Right renal cortex interstitium (tissue), 3 donors: ENCODE data around the gene CHN2. TPM values are rescaled to one million over a fixed set of nuclear protein-coding genes. Genes with fewer than 3 reads are reported as not detected.

Experiments
- DNase-seq, 3 donors: peaks; one replicate each; pipeline ENCODE4 v3.0.0-alpha.2; 2013; ENCODE audit warnings: low read depth in 3 of 3, low spot score in 2 of 3
- polyA plus RNA-seq, 3 donors: library from polyadenylated mRNA; unstranded; fragments of 120-200 nt; gene quantifications; one replicate each; pipeline ENCODE4 v1.2.1, GENCODE V29; 2013; ENCODE audit not compliant: insufficient read length in 3 of 3

CHN2 gene
- polyA plus RNA-seq, 3 donors: 14.3 to 20.8 (median 18.3) TPM

DNA sequence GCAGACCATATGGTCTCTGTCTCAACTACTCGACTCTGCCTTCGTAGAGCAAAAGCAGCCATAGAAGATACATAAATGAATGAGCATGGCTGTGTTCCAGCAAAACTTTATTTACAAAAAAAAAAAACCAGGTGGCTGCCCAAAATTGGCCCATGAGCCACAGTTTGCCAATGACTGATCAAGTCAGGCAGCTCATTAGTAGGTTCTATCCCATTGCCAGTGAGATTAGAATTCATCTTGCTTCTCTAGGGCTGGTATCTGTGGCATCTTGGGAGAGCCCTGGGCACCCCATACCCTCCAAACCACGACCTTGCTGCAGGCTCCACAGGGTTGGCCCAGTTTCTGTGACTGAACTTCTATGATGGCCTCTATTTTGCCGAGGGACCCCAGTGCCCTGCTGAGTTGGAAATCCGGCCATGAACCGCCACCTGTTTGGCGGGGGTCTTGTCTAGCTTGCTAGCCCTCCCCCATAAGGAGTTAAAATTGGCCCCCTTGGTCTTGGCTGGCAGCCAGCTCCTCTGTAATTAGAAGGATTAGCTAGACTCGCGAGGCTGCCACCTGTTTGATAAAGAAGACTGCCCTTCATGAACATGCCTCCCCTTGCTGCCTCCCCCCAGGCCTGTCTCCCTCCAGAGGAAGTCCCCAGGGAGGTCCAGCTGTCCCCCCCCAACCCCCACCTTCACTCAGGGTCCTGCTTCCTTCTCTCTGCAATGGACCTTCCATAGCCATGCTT, 83.9 kb downstream of the CHN2 start:
- no peak for DNase-seq

- no peak for DNase-seq
Measured at GRCh38 chr7:29281782-29282541, 87.4 kb downstream of the CHN2 start.

GRCh38 chr7:29282819-29283414, 88.3 kb downstream of the CHN2 start:
- DNase-seq: no peak

GRCh38 chr7:29284696-29285443, 90.3 kb downstream of the CHN2 start:
- no peak for DNase-seq

DNA sequence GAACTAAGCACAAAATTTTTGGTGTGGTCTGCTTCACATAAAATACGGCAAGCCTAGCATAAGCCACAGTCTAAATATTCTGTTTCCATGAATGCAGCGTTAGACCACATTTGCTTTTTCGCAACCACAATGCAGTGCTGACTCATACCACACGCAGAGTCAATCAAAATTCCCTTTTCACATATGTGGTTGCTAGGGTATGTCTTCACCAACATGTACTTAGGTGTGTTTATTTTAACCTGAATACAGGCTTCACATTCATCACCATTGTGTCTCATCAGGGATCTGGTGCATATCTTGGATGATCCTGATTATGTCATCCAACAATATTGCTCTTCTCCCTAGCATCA, 90.8 kb downstream of the CHN2 start:
- DNase-seq: no peak

DNA sequence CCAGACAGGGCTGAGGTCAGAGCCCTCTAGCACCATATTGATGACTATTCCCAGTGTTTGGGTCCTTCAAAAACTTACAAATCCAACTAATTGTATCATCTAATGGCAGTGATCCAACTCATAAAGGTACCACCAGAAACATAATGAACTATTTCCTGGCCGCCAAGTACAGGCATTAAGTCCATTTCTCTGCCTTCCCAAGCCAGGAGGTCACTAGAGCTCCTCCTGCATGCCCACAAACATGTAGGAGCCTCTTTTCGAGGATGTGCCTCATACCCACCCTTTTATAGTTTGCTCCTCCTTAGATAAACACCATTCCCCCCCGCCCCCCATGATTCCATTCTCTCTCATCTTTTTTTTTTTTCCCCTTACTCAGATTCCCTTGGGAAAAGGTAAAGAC, 91.3 kb downstream of the CHN2 start:
- DNase-seq: no peak

DNA sequence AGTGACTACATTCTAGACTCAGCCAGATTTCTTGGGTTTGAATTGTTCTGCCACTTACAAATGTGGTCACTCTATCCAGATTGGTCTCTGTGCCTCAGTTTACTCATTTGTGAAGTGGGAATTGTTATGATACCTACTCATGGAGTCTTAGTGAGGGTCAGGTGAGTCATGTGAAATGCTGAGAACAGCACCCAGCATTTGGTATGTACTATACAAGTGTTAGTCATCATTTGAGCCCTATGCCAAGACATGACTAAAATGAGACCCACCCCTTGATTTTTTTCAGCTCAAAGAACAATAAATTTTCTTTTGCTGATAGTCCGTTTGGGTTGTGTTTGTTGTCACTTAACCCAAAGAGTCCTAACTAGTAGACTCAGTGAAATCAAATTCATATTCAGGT, 92.8 kb downstream of the CHN2 start:
- DNase-seq: no peak

- DNase-seq: no peak
Measured at GRCh38 chr7:29288181-29289091, 93.9 kb downstream of the CHN2 start.

GRCh38 chr7:29289156-29290021, 94.8 kb downstream of the CHN2 start:
- no peak for DNase-seq

GRCh38 chr7:29290829-29291228, 96.3 kb downstream of the CHN2 start:
- no peak for DNase-seq

GRCh38 chr7:29291723-29292618, 97.4 kb downstream of the CHN2 start:
- no peak for DNase-seq

- DNase-seq: no peak
Measured at GRCh38 chr7:29292886-29293658, 98.5 kb downstream of the CHN2 start.

GRCh38 chr7:29296421-29296820, 101.8 kb downstream of the CHN2 start:
- no peak for DNase-seq

DNA sequence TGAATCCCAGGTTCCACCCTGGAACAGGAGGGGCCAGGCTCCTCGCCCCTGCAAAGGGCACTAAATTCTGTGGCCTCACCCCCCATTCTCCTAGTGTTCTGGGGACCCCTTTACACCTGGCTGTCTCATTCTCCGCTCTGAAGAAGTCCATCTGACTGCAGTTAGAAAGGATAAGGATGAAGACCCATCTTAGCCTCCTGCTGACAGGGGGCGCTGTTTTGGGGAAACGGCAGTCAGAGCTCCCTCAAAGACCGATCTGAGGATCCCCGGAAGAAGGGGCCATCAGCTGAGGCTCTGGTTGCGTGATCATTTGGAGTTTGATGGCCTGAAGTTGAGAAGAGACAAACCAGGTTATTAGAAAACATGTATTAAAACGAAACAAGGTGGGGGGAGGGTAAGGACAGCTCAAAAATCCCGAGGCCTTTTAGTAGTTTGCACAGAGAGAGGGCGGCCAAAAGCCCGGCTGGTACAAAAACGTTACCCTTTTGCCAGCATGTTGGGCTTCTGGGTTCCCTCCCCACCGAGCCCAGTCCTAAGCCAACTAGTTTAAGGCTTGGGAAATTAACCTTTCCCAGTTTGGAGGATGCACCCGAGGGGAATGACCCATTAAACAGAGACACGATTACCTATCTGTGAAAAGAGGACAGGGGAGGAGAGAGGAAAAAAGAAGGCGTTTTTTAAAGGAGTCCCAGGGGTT, 102.8 kb downstream of the CHN2 start:
- no peak for DNase-seq

GRCh38 chr7:29299086-29299485, 104.5 kb downstream of the CHN2 start:
- DNase-seq: no peak

DNA sequence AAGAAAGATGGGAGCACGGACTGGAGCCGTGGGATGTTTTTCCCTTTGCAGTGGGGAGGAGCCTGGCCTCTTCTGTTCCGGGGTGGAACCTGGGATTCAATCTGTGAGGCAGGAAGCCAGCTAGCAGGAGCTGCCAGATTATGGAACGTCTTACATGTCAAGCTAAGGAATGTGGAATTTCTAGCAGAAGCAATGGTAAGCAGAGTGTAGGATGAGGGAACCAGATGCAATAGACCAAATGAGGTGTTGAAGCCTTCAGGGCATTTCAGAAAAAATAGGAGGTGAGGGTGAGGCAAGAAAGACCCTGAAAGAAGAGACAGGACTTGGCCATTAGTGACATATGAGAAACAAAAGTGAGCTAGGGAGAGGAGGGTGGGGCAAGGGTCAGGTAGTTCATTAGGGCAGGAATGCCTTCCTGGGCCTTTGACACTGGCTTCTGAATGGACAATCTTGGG, 105.5 kb downstream of the CHN2 start:
- DNase-seq: no peak

DNA sequence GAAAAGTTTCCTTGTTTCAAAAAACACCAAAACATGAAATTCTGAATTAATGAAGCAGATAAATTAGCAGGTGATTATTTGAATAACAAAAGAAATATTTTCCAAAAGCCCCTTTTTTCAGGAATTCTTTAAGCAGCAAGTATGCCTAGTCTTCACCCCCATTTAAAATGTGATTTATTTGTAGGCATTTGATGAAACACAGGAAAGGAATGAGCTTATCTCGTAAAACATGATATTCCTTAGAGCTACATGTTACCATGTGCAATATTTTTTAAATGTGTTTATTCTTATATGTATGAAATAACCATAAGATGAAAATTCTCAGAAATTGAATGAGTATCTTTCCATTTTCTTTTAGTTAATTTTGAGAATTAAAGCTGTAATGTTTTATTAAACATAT, 106.1 kb downstream of the CHN2 start:
- no peak for DNase-seq
